Femur (tissue), 1 donor: Measurements from ENCODE around the gene BMP6.
A peak's percentile ranks its signal among the peaks of the same experiment; 100 is the strongest.
"Not testable (repeated sequence)": the region's sequence is repeated elsewhere in the genome, so short reads cannot be mapped to it uniquely, and the experiment has no call there.

Experiments used
- DNase-seq: peaks from one replicate; pipeline ENCODE4 v3.0.0-alpha.2; 2017

Gene BMP6

DNA sequence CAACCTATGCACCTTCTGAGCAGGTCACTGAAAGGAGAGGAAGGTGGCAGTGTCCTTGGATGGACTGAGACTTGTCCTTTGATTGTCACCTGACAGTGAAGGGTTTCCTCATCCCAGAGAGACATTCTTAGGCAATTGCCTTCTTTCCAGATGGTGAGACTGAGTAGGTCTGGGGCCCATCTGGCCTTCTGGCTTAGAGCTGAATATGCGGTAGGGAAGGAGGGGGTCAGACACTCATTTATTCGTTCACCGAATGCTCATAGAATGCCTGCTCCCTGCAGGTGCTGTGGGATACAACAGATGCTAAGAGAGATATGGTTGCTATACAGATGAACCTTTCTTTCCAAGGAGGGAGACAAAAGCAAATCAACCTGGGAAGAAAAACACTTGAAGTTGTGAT, 76.8 kb downstream of the BMP6 start:
- no peak for DNase-seq

DNA sequence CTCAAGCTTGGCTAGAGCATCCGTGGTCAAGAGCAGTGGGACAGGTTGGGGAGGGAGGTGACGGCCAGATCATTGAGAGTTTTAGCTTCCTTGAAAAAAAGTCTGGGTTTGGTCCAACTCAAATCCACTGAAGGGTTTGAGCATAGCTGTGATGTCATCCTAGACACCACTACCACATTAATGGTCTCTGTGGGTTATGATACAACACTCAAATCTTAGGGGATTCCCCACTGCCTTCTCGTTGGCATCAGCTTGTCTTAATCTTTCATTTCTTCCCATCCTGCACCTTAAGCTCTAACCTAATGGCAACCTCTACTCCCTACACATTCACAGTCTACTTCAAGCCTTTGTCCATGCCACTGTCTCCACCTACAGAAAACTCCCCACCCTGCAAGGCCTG, 77.3 kb downstream of the BMP6 start:
- DNase-seq: no peak

DNA sequence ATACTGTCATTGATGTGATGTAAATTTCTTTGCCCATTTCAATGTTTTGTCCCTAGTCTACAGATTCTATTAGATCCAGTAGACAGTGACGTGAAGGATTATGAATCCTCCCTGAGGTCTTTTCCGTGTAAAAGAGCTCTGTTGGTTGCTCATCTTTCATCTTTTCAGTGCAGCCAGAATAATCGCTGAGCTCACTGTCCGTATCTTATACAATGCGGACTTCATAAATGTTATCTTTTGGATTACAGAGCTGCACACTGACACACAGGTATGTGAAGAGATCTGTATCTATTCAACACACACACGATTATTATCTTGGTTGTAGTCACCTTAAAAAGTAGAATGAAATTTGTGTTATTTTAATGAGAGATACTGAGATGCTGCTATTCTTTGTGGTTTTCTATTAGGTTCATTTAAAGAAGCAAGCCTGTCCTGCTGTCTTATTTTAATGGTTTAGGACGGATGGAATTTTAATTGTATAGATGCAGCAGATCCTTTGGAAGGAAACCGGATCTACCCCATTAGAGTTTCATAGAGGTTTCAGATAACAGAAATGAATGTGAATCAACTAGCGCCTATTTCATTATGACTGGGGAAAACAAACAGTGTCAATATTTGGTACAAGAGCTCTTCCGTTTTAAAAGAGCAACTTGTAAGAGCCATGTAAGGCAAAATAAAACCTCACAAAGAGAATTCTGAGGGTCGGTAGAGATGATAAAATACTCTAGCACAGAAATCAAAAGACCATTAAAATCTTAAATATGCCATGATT, 79.4 kb downstream of the BMP6 start:
- DNase-seq: no peak

DNA sequence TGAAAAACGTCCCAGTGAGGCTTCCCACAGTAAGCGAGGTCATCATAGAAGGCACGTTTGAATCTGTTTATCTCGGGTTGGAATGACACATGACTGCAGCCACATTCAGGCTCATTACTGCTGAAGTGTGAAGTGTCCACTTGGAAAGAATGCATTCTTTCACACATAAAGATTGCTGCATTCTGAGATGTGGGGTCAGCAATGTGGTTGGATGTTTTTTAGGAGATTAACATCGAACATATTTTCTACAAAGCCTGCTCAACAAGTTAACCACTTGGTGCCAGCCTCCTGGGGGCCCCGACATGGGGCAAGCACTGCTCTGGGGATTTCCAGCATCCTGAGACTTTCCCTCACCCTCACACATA, 79.9 kb downstream of the BMP6 start:
- no peak for DNase-seq

DNA sequence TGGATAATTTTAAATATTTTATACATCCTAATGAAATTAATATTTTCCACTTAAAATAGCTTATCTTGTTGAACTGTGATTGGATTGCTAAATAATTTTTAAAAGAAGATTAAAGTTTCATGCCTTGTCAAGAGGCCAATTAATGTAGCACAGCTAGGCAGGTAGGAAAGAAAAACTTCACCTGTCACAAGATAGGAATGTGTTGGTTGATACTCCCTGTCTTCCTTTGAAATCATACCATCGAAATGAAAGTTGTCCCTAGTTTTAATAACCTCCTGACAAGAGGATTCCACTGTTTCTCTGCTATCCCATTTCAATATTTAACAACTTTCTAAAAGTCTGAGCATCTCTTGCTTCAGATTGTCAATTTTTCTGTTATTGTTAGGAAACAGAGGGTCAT, 80.8 kb downstream of the BMP6 start:
- no peak for DNase-seq

DNA sequence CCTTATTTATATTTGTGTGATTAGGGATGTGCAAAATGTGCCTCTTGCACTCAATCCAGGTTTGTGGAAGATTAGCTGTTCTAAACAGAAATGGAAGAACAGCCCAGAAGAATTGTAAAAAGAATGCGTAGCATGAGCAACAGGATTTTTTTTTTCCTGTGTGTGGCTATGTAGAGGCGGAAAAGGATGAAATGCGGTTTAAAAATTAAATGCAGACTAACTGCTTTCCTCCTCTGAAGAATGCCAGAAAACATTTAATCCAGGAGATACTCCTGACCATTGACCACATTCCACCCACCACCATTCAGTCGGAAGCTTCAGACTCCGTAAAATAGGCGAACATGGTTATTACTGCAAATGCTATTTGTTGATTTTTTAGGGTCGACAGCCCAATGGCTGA, 83.4 kb downstream of the BMP6 start:
- DNase-seq: no peak

DNA sequence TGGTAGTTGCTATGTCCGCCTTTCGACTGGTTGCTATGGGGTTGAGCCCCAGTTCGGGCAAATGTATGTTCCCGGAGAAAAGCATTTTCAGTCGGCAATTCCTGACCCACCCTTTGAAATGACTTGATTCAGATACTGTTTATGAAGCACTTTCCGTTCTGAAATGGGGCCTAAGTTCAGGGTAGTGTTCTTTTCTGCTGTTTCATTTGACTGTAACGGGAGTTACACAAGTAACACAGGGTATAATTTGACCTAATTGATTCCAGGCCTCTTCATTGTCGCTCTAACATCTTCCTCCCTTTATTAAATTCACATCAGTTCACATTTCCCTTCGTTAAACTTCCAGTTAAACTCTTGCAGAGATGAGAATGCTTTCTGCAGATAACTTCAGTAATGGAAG, 85.5 kb downstream of the BMP6 start:
- no peak for DNase-seq

DNA sequence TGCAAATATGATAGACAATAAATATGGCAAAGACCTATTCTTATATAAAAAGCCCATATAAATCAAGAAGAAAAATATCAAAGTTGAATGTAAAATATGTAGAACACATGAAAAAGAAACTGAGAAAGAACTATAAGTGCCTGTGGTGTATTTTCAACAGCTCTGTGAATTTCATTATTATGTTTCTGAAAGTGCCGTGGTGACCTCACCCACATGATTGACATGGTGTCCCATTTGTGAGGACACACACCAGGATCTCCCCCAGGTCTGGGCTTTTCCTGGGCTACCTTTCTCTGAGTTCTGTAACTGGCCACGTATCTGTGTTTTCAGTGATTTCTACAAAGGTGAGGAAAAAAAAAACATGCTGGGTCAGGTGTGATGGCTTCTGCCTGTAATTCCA, 86.7 kb downstream of the BMP6 start:
- DNase-seq: no peak

DNA sequence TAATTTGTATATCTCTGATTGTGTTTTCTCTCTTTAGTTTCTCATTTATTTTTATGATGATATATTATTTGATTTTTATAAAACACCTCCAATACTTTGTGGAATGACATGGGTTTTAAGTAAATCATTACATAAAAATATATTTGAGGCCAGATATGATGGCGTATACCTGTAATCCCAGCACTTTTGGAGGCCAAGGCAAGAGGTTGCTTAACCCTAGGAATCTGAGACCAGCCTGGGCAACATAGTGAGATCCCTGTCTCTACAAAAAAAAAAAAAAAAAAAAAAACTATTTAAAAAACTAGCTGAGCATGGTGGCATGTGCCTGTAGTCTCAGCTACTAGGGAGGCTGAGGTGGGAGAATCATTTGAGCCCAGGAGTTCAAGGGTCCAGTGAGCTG, 87.3 kb downstream of the BMP6 start:
- DNase-seq: no peak

DNA sequence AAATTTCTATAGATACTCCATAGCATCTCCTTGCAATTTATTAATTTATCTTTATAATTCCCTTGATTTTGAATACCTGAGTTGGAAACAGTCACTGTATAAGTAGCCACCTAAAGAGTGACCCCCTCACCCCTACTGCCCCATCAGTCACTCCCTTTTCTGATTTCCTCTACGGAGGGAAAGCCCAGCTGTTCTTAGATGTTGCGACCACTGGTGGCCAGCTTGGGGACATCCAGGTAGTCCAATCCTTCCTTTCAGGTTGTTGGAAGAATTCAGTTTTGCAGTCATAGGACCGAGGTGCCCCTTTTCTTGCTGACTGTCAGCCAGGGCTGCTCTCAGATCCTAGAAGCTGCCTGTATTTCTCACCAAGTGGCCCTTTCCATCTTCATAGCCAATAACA, 87.8 kb downstream of the BMP6 start:
- no peak for DNase-seq

DNA sequence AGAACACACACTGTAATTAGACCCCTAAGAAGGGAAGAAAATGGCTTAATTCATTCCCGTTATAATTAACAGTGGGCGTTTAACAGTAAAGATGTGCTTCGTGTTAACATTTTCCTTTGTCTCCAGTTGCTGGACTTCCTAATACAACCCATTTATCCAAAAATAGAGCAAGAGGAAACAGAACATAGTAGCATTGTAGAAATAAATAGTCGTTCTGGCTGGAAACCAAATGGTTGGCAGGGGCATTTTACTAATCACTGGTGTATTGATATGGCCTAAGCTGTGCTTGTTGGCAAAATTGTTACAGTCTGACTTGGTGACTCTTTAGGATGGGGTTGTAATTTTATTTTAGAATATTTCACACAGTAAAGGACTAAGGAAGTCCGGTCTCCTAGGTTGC, 89.8 kb downstream of the BMP6 start:
- no peak for DNase-seq

DNA sequence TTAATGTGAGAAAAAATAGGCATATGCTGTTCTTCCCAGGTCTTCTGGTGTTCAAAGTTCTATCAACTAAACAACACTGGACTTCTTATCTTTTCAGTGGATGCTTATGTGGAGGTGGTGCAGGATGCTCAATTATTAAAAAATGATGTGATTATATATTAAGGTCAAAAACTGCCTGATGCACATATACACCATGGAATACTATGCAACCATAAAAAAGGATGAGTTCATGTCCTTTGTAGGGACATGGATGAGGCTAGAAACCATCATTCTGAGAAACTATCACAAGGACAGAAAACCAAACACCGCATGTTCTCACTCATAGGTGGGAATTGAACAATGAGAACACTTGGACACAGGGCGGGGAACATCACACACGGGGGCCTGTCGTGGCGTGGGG, 91.3 kb downstream of the BMP6 start:
- DNase-seq: not testable (repeated sequence)

DNA sequence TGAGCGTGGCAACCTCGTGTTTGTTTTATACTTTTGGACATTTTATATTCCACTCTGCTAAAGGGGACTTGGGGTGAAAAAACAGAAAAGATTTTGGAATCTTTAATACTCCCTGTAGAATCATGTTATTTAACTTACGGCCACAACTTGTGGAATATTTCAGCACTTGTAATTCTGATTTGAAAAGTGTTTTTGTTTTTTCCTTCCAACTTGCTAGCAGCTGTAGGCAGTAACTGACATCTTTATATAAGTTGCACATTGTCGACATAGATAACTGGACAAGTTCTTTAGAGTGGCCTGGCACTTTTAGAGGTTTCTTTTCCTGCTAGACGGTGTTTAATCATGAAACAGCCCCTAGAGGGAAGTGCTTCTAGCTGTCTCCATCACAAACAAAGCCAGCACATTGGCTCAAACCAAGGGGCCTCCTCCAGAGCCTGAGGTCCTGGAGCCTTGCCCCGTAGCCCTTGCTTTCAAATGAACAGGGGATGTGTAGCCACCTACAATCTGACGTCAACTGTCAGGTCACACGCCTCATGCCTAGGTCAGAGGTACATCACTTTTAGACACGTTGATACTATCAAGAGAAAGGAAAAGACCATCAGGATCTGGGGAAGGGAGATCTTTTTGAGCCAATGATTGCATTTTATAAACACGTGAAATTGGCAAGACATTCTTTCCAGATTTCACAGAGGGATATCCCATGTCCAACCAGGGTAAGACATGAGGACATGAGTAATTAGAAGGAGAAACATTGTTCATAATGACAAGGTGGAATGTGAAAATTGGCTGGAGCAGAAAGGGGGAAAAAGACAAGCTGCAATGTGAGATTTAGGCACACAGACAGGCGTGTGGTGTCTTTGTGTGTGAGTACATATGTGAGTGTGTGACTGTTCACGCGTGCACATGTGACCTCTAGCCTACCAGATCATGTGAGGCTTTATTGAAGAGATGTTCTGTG, 92.6 kb downstream of the BMP6 start:
- DNase-seq: peak; percentile 26

DNA sequence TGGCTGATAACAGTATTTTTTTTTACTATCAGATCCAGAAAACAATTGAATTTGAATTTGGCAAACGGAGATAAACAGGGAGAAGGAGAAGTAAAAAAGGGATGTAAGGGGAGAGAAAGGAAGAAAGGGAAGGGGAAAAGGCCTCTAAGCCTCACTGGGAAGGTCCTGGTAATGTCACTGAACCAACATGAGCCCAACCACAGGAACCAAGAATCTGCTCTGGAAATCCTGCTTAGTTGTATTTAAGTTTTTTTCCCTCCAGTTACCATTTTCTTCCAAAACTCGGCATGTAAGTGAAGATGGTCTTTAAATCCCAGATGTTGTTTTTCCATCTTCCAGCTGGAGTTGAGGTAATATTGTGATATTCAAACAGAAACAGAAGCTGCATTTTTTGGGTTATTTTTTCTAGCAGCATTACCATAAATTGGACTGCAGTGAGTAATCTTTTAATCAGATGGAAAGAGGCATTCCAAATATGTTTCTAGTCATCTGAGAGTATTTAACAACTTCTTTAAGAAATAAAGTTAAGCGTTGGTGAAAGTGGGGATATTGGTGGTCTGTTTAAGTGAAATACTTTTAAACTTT, 93.6 kb downstream of the BMP6 start:
- no peak for DNase-seq

DNA sequence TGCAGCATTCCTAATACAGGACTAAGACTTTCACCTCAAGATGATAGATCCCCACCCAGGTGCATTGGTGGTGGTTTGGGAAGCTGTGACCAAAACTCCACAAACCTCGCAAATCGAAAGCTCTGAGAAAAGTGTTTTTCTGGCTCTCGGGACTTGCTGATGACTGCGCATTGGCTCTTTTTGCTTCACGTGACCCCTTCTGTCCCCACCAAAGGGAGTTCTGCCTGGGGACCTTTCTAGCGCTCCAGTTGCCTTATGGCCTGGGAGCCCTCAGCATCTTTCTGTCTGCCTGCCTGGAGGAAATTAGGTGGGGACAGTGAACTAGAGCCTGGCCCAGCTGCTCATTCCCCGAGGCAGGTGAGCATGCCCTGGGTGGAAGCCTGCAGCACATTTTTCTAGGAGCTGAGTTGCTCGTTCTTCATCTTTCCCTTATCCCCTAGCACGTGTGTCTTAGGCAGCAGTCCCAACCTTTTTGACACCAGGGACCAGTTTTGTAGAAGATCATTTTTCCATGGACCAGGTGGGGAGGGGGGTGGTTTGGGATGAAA, 94.5 kb downstream of the BMP6 start:
- no peak for DNase-seq

DNA sequence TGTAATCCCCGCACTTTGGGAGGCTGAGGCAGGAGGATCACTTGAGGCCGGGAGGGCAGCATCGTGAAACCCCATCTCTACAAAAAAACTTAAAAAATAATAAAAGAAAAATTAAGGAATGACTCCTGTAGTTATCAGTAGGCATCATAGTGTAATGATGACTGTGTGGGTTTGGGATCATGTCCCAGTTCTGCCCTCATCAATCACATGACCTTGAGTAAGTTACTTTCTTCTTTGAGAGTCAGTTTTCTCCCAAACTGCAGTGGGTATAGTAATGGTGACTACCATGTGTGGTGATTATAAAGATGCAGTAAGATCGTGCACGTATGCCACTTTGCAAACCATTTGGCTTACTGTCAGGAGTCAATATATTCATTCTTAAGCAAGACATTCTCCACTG, 95.5 kb downstream of the BMP6 start:
- DNase-seq: no peak

DNA sequence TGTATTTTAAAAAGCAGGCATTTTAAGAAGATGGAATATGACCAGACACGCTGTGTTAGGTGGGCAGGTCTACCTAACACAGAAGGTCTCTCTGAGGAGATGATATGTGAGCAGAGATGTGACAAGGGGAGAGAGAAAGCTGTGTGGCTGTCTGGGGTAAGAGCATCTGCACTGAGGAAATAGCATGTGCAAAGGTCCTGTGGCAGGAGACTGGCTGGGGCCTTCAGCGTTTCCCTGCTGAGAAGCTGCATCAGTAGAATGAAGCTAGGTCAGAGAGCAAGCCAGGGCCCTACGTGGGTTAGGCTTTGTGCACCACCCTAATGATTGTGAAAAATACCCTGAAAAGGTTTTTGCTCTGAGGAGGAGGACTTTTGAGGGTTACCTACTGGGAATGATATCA, 97.7 kb downstream of the BMP6 start:
- DNase-seq: no peak

DNA sequence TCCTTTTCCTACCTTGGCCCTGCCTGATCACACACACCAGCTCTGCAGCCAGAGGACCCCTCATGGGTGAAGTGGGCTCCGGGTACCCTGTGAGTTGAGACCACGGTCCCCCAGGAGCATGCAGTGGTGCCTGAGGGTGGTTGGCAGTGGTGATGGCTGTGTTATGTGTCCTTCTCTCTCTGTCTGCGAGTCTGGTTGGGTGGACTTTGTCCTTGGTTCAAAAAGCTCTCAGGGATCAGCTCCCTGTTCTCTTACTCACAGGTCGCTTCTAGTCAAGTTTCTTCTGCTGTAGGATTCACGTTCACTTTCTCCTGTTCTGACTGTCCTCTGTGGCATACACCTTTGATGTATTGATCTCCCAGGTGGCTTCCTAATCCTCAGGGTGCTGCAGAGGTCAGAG, 100.1 kb downstream of the BMP6 start:
- no peak for DNase-seq

DNA sequence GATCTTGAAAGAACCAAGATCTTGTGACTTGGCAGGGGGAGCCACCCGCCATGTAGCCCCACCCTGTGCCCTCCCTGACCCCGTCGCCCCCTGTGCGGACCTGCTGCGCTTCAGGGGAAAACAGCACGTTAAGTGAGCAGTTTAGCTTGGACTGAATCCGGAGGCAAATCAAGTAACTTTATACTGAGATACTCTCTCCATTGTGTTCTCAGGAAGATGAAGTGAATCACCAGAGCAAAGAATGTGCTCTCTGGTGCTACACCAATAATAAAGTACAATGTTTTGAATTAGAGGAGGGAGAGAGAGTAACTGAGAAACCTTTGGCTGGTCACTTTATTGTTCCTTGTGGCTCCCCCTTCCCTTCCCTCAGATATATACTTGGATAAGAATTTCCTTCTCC, 101.2 kb downstream of the BMP6 start:
- DNase-seq: no peak

DNA sequence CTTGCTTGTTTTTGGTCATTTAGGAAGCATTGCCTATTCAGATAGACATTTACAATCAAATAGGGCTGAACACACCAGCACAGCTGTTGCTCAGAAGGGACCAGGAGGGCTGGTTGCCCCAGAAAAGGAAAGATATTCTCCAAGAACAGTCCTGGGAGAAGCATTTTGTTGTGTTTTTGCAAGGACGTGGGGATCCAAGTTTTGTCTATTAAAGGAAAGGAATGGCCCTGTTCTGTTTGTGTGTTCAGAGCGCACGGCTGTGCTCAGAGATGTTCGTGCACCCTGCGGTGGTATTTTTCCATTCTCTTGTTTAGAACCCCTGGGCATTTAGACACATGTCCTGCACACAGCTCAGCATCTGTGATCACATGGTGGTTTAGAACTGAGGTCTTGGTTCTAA, 102.2 kb downstream of the BMP6 start:
- DNase-seq: no peak

DNA sequence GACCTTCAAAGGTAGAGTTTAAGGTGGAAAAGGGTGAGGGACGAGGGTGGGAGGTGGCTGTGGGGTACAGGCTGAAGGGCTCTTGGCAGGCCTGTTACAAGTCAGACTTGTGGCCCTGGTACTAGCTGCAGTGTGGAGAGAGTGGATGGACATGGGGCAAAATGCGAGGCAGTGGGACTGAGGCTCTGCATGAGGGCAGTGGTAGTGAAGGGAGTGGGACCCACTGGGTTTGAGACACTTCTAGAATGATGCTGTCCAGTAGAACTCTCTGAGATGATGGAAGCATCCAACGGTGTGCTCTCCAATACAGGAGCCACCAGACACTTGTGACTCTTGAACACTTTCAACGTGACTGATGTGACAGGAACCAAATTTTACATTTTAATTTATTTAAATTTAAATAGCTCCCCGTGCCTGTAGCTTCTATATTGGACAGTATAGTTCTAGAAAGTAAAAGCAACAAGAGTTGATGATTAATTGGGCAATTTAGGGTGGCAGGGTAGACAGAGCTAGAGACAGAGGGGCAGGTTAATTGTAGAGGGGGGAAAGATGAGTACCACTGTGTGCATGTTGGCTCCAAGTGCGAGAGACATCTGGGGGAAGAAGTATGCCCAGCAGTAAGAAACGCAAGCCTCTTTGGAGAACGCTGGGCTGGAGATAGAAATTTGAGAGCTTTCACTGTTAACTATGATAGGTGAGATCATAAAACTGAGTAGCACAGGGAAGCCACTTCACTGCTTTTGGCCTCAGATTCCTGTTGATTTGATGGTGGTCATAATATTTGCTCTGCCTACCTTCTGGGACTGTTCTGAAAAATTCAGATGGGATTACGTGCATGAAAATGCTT, 107.2 kb downstream of the BMP6 start:
- no peak for DNase-seq

DNA sequence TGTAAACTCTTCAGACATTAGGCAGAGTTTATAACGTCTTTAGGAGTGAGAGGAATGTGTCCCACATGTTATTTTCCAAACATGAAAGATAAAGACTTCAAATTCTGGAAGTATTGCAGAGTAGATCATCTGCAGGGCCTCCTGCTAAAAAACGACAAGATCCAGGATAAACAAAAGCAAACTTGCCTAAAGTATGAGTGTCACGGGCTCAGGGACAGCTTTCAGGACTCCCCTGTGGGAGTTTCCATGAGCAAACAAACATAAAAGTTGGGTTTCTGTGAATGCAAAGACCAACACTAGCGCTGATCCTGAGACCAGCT, 107.8 kb downstream of the BMP6 start:
- DNase-seq: no peak
